Neural progenitor cell (in vitro differentiated cells): ENCODE measurements around the gene AIDA.

ENCODE experiments used
- CTCF ChIP-seq: fragments of 200-600 bp; sonication (generic); IDR thresholded peaks from 2 replicates; pipeline ENCODE4 v1.5.1; 2017; ENCODE audit warnings: antibody characterized with exemption, mild to moderate bottlenecking
- EZH2 ChIP-seq: fragments of 200-600 bp; sonication (generic); IDR thresholded peaks from 2 replicates; pipeline ENCODE4 v1.6.1; 2017; ENCODE audit warnings: antibody characterized with exemption, mild to moderate bottlenecking, moderate library complexity
- EZH2phosphoT487 ChIP-seq: fragments of 200-600 bp; sonication (generic); IDR thresholded peaks from 2 replicates; pipeline ENCODE4 v1.6.1; 2017; ENCODE audit warnings: antibody characterized with exemption

DNA sequence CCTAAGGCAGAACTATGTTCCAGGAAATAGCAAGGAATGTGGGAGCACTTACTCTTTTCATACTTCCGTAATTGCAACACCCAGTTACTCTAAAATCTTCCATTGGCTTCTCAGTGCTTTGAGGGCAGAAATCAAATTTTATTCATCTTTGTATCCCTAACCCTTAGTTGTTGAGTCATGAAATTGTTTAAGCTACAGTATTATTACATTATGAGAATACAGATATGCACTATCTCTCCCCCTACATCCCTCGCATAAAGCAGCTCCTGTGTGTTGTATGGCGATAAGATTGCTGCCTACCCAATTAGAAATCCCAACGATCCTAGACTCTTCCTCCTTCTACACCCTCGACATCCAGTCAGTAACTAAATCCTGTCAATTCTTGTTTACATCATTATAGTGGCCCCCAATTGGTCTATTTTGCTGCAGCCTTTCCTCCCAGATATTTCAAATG, 2.6 kb downstream of the AIDA start:
- TF ChIP-seq EZH2phosphoT487, result no peak
- TF ChIP-seq CTCF, result no peak
- no peak for TF ChIP-seq EZH2
